ENCODE results near the gene SYT2.

SYT2 gene

GRCh38 chr1:202644219-202645096 lies 65.8 kb downstream of the SYT2 start:
- no peak for TF ChIP-seq EGR1 (IDR thresholded peaks at IDR 0.05)
- TF ChIP-seq TCF12 (IDR thresholded peaks at IDR 0.05; ENCODE audit: low read depth) = no peak
- no peak for TF ChIP-seq CREB1 (IDR thresholded peaks at IDR 0.05; ENCODE audit: low read depth)
- TF ChIP-seq NFIC (IDR thresholded peaks at IDR 0.05) = no peak
- no peak for TF ChIP-seq YY1 (IDR thresholded peaks at IDR 0.05; ENCODE audit: low read depth)
- no peak for TF ChIP-seq TEAD4 (IDR thresholded peaks at IDR 0.05)
- TF ChIP-seq, protein P1, sequence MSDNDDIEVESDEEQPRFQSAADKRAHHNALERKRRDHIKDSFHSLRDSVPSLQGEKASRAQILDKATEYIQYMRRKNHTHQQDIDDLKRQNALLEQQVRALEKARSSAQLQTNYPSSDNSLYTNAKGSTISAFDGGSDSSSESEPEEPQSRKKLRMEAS (IDR thresholded peaks at IDR 0.05) = no peak
- no peak for TF ChIP-seq EP300 (IDR thresholded peaks at IDR 0.05; ENCODE audit: borderline replicate concordance)
- no peak for TF ChIP-seq TAF1 (IDR thresholded peaks at IDR 0.05; ENCODE audit: low read depth)
- TF ChIP-seq, protein P2, sequence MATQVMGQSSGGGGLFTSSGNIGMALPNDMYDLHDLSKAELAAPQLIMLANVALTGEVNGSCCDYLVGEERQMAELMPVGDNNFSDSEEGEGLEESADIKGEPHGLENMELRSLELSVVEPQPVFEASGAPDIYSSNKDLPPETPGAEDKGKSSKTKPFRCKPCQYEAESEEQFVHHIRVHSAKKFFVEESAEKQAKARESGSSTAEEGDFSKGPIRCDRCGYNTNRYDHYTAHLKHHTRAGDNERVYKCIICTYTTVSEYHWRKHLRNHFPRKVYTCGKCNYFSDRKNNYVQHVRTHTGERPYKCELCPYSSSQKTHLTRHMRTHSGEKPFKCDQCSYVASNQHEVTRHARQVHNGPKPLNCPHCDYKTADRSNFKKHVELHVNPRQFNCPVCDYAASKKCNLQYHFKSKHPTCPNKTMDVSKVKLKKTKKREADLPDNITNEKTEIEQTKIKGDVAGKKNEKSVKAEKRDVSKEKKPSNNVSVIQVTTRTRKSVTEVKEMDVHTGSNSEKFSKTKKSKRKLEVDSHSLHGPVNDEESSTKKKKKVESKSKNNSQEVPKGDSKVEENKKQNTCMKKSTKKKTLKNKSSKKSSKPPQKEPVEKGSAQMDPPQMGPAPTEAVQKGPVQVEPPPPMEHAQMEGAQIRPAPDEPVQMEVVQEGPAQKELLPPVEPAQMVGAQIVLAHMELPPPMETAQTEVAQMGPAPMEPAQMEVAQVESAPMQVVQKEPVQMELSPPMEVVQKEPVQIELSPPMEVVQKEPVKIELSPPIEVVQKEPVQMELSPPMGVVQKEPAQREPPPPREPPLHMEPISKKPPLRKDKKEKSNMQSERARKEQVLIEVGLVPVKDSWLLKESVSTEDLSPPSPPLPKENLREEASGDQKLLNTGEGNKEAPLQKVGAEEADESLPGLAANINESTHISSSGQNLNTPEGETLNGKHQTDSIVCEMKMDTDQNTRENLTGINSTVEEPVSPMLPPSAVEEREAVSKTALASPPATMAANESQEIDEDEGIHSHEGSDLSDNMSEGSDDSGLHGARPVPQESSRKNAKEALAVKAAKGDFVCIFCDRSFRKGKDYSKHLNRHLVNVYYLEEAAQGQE (IDR thresholded peaks at IDR 0.05; ENCODE audit: low read depth) = no peak
- TF ChIP-seq FOXM1 (IDR thresholded peaks at IDR 0.05; ENCODE audit: borderline replicate concordance, low read depth) = no peak
- TF ChIP-seq CEBPB (IDR thresholded peaks at IDR 0.05) = no peak
- TF ChIP-seq RAD21 (IDR thresholded peaks at IDR 0.05; ENCODE audit: low read depth) = no peak

DNA sequence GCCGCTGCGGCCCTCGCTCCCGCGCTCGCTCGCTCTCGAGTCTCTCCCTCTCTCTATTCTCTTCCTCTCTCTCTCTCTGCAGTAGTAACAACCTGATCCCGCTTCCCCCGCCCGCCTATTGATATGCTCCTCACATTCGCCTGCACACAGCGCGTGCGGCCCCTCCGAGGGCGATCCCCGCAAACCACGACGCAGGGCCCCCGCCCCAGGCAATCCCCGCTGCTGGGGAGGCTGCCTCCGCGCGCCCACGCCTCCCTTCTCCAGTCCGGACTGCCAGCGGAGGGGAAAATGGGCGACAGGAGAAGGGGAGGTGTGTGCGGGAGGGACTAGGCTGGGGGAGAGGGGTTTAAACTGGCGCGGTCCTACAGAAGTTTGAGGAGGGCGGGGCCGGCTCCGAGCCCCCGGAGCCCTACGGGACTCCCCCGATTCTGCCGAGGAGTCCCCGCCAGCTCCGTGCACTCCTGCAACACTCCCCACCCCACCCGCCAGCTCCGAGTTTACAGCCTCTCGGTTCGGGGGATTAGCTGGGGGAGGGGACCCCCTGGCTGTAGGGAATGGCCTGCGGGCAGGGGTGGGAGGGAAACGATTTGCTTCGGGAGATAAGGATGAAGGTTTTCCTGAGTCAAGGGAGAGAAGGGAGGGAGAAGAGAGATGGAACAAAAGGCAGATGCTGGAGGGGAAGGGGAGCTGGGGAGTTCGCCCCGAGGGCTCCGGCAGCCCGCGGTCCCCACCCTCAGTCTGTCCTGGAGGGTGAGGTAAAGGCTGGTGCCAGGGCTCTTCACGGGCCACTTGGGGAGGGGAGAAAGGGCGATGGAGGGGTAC lies 66.6 kb downstream of the SYT2 start:
- no peak for TF ChIP-seq YY1 (IDR thresholded peaks at IDR 0.05; ENCODE audit: low read depth)
- TF ChIP-seq, protein P1 (IDR thresholded peaks at IDR 0.05) = peak; percentile 29; the same call in 1 of the 2 replicates

- no peak for TF ChIP-seq EP300 (IDR thresholded peaks at IDR 0.05; ENCODE audit: borderline replicate concordance)
- no peak for TF ChIP-seq YY1 (IDR thresholded peaks at IDR 0.05; ENCODE audit: low read depth)
- TF ChIP-seq EGR1 (IDR thresholded peaks at IDR 0.05) = peak; percentile 40; the same call in 1 of the 2 replicates
- no peak for TF ChIP-seq CEBPB (IDR thresholded peaks at IDR 0.05)
Measured at GRCh38 chr1:202642619-202643291, 67.5 kb downstream of the SYT2 start.

- TF ChIP-seq EP300 (IDR thresholded peaks at IDR 0.05; ENCODE audit: borderline replicate concordance) (no peak), TAF1 (IDR thresholded peaks at IDR 0.05; ENCODE audit: low read depth) (no peak), ZBTB7A (IDR thresholded peaks at IDR 0.05; ENCODE audit: low read depth) (no peak), TCF12 (IDR thresholded peaks at IDR 0.05; ENCODE audit: low read depth) (no peak)
Measured at GRCh38 chr1:202642212-202642611, 68.0 kb downstream of the SYT2 start.

DNA sequence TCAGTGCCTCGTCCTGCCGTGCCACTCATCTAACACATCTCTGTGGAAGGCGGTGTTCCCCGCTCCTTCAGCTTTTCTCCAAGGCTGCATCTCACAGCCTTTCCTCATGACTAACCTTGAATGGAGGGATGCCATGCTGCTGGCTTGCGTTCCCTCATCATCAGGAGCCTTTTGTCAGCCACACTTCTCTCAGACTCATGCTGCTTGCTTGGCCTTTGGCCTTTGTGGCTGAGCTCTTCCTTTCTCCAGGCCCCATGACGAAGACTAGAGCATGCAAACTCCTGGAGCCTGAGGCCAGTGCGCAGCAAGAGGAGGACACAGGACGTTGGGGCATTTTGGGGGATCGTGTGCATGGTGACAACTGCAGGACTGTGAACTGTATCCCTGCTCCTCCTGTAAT lies 70.8 kb downstream of the SYT2 start:
- no peak for TF ChIP-seq ZBTB7A (IDR thresholded peaks at IDR 0.05; ENCODE audit: low read depth)
- TF ChIP-seq TCF12 (IDR thresholded peaks at IDR 0.05; ENCODE audit: low read depth) = no peak
- TF ChIP-seq TEAD4 (IDR thresholded peaks at IDR 0.05) = no peak
- TF ChIP-seq TAF1 (IDR thresholded peaks at IDR 0.05; ENCODE audit: low read depth) = no peak
- TF ChIP-seq CREB1 (IDR thresholded peaks at IDR 0.05; ENCODE audit: low read depth) = no peak
- no peak for TF ChIP-seq EP300 (IDR thresholded peaks at IDR 0.05; ENCODE audit: borderline replicate concordance)
- TF ChIP-seq RAD21 (IDR thresholded peaks at IDR 0.05; ENCODE audit: low read depth) = no peak
- TF ChIP-seq, protein P1 (IDR thresholded peaks at IDR 0.05) = no peak
- TF ChIP-seq FOXM1 (IDR thresholded peaks at IDR 0.05; ENCODE audit: borderline replicate concordance, low read depth) = no peak
- no peak for TF ChIP-seq CEBPB (IDR thresholded peaks at IDR 0.05)
- no peak for TF ChIP-seq NFIC (IDR thresholded peaks at IDR 0.05)
- no peak for TF ChIP-seq YY1 (IDR thresholded peaks at IDR 0.05; ENCODE audit: low read depth)
- TF ChIP-seq, protein P3, sequence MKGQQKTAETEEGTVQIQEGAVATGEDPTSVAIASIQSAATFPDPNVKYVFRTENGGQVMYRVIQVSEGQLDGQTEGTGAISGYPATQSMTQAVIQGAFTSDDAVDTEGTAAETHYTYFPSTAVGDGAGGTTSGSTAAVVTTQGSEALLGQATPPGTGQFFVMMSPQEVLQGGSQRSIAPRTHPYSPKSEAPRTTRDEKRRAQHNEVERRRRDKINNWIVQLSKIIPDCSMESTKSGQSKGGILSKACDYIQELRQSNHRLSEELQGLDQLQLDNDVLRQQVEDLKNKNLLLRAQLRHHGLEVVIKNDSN (IDR thresholded peaks at IDR 0.05) = no peak
- TF ChIP-seq, protein P2 (IDR thresholded peaks at IDR 0.05; ENCODE audit: low read depth) = no peak
